Activated T-cell treated with anti-CD3 and anti-CD28 coated beads, Interleukin-2, amount 50 U/mL, for 72 hours (primary cell): Measurements from ENCODE around the gene UBE3B. TPM values are rescaled to one million over a fixed set of nuclear protein-coding genes. Genes with fewer than 3 reads are reported as not detected.

Experiments used
- ATAC-seq, 2 donors: fragments of 150-1000 bp; cut with Tn5 transposase; replicated peaks in 1 of 2; 2 replicates each; pipeline ENCODE4 v1.10.0; 2021; ENCODE audit warnings: moderate library complexity in 2 of 2, mild to moderate bottlenecking in 1 of 2
- DNase-seq, 2 donors: peaks; one replicate each; pipeline ENCODE4 v3.0.0; 2021 to 2022; ENCODE audit warnings: mixed read lengths in 1 of 2
- H3K27ac Mint-ChIP-seq: one replicate; pipeline ENCODE4 v1.8.0; 2022; ENCODE audit warnings: mild to moderate bottlenecking, moderate library complexity, mixed read lengths
- H3K27me3 Mint-ChIP-seq: one replicate; pipeline ENCODE4 v1.8.0; 2022; ENCODE audit warnings: low read depth, mixed read lengths
- H3K36me3 Mint-ChIP-seq, 2 donors: one replicate each; pipeline ENCODE4 v1.8.0; 2022; ENCODE audit warnings: mixed read lengths in 2 of 2, mild to moderate bottlenecking in 1 of 2; ENCODE audit not compliant: insufficient read depth in 2 of 2
- H3K4me1 Mint-ChIP-seq: one replicate; pipeline ENCODE4 v1.8.0; 2022; ENCODE audit warnings: low read depth, mixed read lengths
- H3K4me3 Mint-ChIP-seq, 2 donors: one replicate each; pipeline ENCODE4 v1.8.0; 2022; ENCODE audit warnings: mild to moderate bottlenecking in 2 of 2, mixed read lengths in 2 of 2, moderate library complexity in 2 of 2
- H3K9me3 Mint-ChIP-seq, 2 donors: one replicate each; pipeline ENCODE4 v1.8.0; 2022; ENCODE audit warnings: mixed read lengths in 2 of 2
- total RNA-seq, 2 donors: library from RNA; stranded (reverse); gene quantifications; one replicate each; pipeline ENCODE4 v1.2.3, GENCODE V29; 2022

UBE3B gene
- total RNA-seq, 2 donors from 2014 or later = 37.4 to 37.6 TPM

- DNase-seq (no peak), ATAC-seq (no peak)
- no peaks in the 10 kb centered on the region for H3K36me3 Mint-ChIP-seq
- H3K9me3 Mint-ChIP-seq = no peaks in the 10 kb centered on the region
- peaks cover 22% of the 10 kb centered on the region for H3K27me3 Mint-ChIP-seq
- H3K27ac Mint-ChIP-seq = no peak overlapping the region
- no peak overlapping the region for H3K4me3 Mint-ChIP-seq
- peaks cover 3% of the 10 kb centered on the region for H3K4me1 Mint-ChIP-seq
Observed at GRCh38 chr12:109549613-109550270, 72.3 kb downstream of the UBE3B start.

DNA sequence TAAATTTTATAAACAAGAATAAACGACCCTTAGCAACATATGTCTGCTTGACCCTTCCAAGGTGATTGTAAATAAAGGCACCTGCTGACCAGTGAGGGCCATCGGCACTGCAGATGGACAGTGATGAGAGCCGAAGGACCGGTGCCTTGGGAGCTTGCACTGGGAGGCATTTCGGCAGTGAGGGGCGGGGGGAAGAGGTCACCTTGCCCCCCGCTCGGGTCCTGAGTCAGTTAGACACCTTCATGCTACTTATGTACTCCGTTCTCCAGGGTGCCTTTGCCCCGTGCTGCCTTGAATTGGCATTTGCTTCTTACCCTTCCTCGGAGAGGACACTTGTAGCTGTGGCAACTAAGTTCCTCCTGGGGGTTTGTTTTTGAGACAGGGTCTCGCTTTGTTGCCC is 72.8 kb downstream of the UBE3B start:
- ATAC-seq (no peak), DNase-seq (no peak)
- Mint-ChIP-seq H3K4me3 (no peak overlapping the region), H3K27ac (no peak overlapping the region), H3K9me3 (no peaks in the 10 kb centered on the region), H3K4me1 (no peaks in the 10 kb centered on the region), H3K27me3 (peaks cover 22% of the 10 kb centered on the region), H3K36me3 (no peaks in the 10 kb centered on the region)

DNA sequence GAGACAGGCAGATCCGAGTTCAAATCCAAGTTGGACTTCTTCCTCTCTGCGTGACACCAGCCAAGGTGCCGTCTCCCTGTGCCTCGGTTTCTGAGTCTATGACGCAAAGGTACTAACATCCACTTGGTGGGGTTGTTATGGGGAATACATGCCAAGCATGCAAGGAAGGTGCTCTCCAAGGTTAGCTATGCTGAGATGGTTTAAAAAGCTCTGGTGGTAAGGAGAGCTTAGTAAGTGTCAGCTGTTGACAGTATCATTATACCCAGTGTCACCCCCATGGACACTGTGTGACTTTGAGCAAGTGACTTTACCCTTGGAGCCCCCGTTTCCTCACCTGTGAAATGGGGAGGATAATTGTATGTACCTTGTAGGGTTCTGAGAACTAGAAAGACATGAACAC is 73.7 kb downstream of the UBE3B start:
- peaks cover 22% of the 10 kb centered on the region for H3K27me3 Mint-ChIP-seq
- no peaks in the 10 kb centered on the region for H3K9me3 Mint-ChIP-seq
- no peak overlapping the region for H3K4me3 Mint-ChIP-seq
- no peak for ATAC-seq
- no peak for DNase-seq
- H3K27ac Mint-ChIP-seq = no peak overlapping the region
- H3K36me3 Mint-ChIP-seq = no peaks in the 10 kb centered on the region
- no peaks in the 10 kb centered on the region for H3K4me1 Mint-ChIP-seq

DNA sequence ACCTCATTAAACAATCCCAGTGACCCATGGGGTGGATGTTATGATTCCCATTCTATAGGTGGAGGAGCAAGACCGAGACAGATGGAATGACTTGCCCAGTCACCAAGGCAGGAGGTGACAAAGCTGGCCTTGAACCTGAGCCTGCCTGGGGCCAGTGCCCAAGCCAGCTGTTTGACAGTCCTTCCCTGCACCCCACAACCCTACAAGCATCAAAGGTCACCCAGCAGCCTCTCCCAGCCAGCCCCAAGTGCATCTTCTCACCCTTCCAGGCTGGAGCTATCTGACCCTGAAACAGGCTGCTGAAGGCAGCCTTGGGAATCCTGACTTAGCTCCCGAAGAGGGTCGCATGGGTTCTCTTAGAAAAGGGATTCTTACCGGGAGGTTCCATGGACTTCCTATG is 75.5 kb downstream of the UBE3B start:
- DNase-seq (no peak), ATAC-seq (no peak)
- H3K4me1 Mint-ChIP-seq = no peaks in the 10 kb centered on the region
- H3K4me3 Mint-ChIP-seq = no peak overlapping the region
- H3K27ac Mint-ChIP-seq = no peak overlapping the region
- peaks cover 7% of the 10 kb centered on the region for H3K27me3 Mint-ChIP-seq
- H3K36me3 Mint-ChIP-seq = no peaks in the 10 kb centered on the region
- H3K9me3 Mint-ChIP-seq = no peaks in the 10 kb centered on the region

- H3K36me3 Mint-ChIP-seq = no peaks in the 10 kb centered on the region
- H3K9me3 Mint-ChIP-seq = no peaks in the 10 kb centered on the region
- no peaks in the 10 kb centered on the region for H3K4me1 Mint-ChIP-seq
- no peak overlapping the region for H3K4me3 Mint-ChIP-seq
- H3K27me3 Mint-ChIP-seq = peaks cover 2% of the 10 kb centered on the region
- no peak for ATAC-seq
- no peak for DNase-seq
- H3K27ac Mint-ChIP-seq = no peak overlapping the region
Observed at GRCh38 chr12:109553483-109553882, 76.0 kb downstream of the UBE3B start.

- no peak overlapping the region for H3K4me3 Mint-ChIP-seq
- H3K27me3 Mint-ChIP-seq = no peaks in the 10 kb centered on the region
- DNase-seq = no peak
- H3K4me1 Mint-ChIP-seq = no peaks in the 10 kb centered on the region
- no peak for ATAC-seq
- no peaks in the 10 kb centered on the region for H3K36me3 Mint-ChIP-seq
- H3K27ac Mint-ChIP-seq = no peak overlapping the region
- no peaks in the 10 kb centered on the region for H3K9me3 Mint-ChIP-seq
Observed at GRCh38 chr12:109553906-109554500, 76.6 kb downstream of the UBE3B start.

DNA sequence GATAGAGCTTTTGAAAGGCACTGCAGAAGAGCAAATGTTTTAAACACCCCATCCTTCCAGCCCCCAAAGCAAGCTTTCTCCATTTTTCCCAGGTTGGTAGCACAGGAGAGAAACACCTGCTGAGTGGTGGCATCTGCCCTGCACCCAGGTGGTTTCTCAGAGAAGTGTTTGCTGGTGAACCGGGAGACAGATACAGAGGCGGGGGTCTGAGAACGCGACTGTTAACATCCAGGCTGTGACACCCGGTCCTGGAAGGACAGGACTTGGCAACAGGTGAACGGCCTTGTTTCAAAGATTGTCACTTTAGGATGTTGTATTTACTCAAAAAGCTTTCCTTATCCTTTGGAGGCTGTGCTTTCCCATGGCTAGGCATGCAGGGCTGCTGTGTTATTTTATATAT is 77.3 kb downstream of the UBE3B start:
- no peaks in the 10 kb centered on the region for H3K36me3 Mint-ChIP-seq
- no peak for ATAC-seq

DNA sequence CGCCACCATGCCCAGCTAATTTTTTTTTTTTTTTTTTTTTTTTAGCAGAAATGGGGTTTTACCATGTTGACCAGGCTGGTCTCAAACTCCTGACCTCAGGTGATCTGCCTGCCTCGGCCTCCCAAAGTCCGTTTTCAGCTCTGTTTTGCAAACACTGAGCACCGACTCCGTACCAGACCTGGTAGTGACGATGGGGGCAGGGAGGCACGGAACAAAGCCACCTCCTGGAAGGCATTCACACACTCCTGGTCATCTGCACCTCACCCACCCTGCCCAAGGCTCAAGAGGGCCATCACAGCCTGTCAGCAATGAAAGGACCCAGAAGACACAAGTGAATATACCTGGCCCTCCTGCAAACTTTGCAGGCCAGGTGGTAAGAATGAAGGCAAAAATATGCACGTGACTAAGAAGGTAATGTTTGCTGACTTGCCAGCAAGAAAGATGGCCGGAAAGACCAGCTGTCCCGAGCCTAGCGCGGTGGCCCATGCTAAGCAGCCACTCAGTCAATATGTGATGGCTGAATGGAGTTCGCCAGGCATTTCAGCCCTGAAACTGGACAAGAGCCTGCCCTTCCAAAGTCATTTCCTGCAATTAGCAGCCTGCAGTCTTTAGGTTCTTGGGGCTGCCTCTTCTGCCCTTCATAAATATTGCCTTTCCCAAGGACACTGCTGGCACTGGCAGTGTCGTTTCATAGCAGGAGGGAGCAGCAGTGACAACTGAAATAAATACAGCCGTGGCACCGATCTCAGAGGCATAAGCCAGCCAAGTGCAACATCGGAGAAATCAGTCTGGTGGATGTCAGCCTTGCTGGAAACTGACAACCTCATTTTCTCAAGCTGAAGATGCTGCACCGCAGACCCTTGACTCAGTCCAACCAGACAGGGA is 78.2 kb downstream of the UBE3B start:
- Mint-ChIP-seq H3K4me3 (no peak overlapping the region), H3K27ac (no peak overlapping the region), H3K36me3 (no peaks in the 10 kb centered on the region), H3K27me3 (no peaks in the 10 kb centered on the region), H3K9me3 (no peaks in the 10 kb centered on the region), H3K4me1 (no peaks in the 10 kb centered on the region)
- no peak for ATAC-seq
- DNase-seq = no peak

More for the DNA sequence above, 77.3 kb downstream of the UBE3B start:
- no peak for DNase-seq
- no peaks in the 10 kb centered on the region for H3K4me1 Mint-ChIP-seq
- H3K27ac Mint-ChIP-seq = no peak overlapping the region
- no peaks in the 10 kb centered on the region for H3K9me3 Mint-ChIP-seq
- H3K4me3 Mint-ChIP-seq = no peak overlapping the region
- no peaks in the 10 kb centered on the region for H3K27me3 Mint-ChIP-seq

- Mint-ChIP-seq H3K27ac (no peak overlapping the region), H3K9me3 (peaks cover 0 to 2% of the 10 kb centered on the region in 2 donors), H3K36me3 (peaks cover 0 to 5% of the 10 kb centered on the region in 2 donors), H3K4me1 (no peaks in the 10 kb centered on the region), H3K4me3 (no peak overlapping the region), H3K27me3 (no peaks in the 10 kb centered on the region)
- ATAC-seq (no peak), DNase-seq (no peak)
Observed at GRCh38 chr12:109557200-109557599, 79.8 kb downstream of the UBE3B start.

DNA sequence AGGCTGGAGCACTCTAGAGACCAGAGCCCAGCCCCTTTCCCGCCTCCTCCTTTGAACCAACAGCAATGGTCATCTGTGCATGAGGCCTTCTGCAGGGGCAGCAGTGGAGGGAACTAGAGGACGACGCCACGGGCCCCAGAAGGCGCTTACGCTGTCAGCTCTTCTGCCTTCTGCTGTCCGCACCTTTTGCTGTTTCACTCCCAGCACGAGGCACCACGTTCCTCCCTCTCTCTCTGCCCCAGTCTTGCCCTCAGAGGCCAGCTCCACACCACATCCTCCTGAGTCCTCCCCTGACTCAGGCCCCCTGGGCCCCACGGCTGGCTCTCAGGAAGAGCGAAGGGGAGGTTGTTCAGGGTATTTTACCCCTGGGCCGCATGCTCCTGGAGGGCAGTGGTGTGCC is 80.4 kb downstream of the UBE3B start:
- H3K27ac Mint-ChIP-seq = no peak overlapping the region
- peaks cover 2 to 10% of the 10 kb centered on the region in 2 donors for H3K36me3 Mint-ChIP-seq
- H3K4me1 Mint-ChIP-seq = no peaks in the 10 kb centered on the region
- H3K27me3 Mint-ChIP-seq = no peaks in the 10 kb centered on the region
- peaks cover 2% of the 10 kb centered on the region in 2 donors for H3K9me3 Mint-ChIP-seq
- H3K4me3 Mint-ChIP-seq = no peak overlapping the region
- DNase-seq (no peak), ATAC-seq (no peak)

DNA sequence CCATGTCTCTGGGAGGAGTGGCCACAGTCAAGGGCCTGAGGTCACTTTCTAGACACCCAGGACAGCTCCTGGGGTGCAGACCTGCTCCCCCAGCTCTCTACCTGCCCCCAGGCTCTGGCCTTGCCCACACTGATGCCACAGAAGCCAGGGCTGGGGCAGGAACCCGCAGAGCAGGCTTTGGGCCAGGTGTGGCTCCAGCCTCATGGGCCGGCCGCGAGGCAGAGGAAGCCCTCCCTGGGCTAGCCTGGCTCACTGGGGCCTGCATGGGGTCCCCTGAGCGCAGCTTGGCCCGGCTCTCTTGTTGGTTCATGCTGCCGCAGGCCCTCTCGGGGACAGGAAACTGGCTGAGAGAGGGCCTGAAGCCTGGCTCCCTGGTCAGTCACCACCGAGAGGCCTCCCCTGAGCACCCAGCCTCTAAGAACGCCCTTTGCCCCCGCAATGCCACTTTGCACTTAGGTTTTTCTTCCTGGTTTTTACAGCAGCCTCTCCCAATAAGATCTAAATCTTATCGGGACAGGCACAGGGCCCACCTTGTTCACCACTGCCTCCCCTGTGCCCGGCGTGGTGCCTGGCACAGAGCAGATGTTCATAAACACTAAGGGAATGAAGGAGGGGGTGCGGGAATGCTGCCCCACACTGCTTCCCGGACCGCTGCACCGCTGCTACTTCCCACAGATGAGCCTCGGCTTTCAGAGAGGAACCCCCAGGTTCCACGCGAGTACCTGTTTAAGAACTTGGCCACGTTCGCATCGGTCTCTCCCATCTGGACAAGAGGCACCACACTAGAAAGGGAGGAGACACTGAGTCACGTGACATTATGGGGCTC is 81.2 kb downstream of the UBE3B start:
- H3K36me3 Mint-ChIP-seq = peaks cover 2 to 10% of the 10 kb centered on the region in 2 donors
- H3K27me3 Mint-ChIP-seq = no peaks in the 10 kb centered on the region
- H3K27ac Mint-ChIP-seq = no peak overlapping the region
- ATAC-seq (no peak), DNase-seq (no peak)
- H3K4me3 Mint-ChIP-seq = no peak overlapping the region
- no peaks in the 10 kb centered on the region for H3K4me1 Mint-ChIP-seq
- peaks cover 2% of the 10 kb centered on the region in 2 donors for H3K9me3 Mint-ChIP-seq

DNA sequence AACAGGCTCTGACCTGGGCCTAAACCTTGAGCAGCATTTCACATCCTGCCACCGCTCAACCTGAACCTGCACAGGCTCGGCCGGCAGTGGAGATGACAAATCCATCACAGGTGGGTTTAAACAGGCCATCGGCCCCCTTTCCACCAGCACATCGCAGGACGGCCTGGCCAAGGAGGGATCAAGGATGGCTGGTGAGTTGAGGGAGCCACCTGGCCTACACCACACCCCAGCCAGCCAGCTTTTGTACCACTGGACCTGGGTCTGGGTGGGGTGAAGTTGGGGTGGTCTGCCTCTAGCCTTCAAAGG is 81.7 kb downstream of the UBE3B start:
- ATAC-seq (no peak), DNase-seq (no peak)
- peaks cover 2 to 10% of the 10 kb centered on the region in 2 donors for H3K36me3 Mint-ChIP-seq
- no peak overlapping the region for H3K27ac Mint-ChIP-seq
- H3K9me3 Mint-ChIP-seq = peaks cover 2% of the 10 kb centered on the region in 2 donors
- no peaks in the 10 kb centered on the region for H3K4me1 Mint-ChIP-seq
- H3K4me3 Mint-ChIP-seq = no peak overlapping the region
- no peaks in the 10 kb centered on the region for H3K27me3 Mint-ChIP-seq

GRCh38 chr12:109559601-109560000 is 82.2 kb downstream of the UBE3B start:
- no peak overlapping the region for H3K4me3 Mint-ChIP-seq
- no peak for ATAC-seq
- peaks cover 2 to 10% of the 10 kb centered on the region in 2 donors for H3K36me3 Mint-ChIP-seq
- no peaks in the 10 kb centered on the region for H3K4me1 Mint-ChIP-seq
- no peak for DNase-seq
- peaks cover 2% of the 10 kb centered on the region in 2 donors for H3K9me3 Mint-ChIP-seq
- no peak overlapping the region for H3K27ac Mint-ChIP-seq
- no peaks in the 10 kb centered on the region for H3K27me3 Mint-ChIP-seq
